ENCODE measurements around the gene FTO.

GRCh38 chr16:53866520-53866919, 162.6 kb downstream of the FTO start:
- TF ChIP-seq GATA3 (IDR thresholded peaks at IDR 0.05; ENCODE audit: low read depth, low read length) (no peak), GATA2 (IDR thresholded peaks at IDR 0.05; ENCODE audit: low read depth, low read length) (no peak)
